Heart left ventricle (tissue), 13 donors: Measurements from ENCODE around the gene GUF1.

Experiments used
- POLR2A ChIP-seq, 2 donors: fragments of 450-650 bp; IDR thresholded peaks; one replicate each; pipeline ENCODE4 v1.6.1; 2017; ENCODE audit warnings: antibody characterized with exemption in 2 of 2, mild to moderate bottlenecking in 2 of 2, moderate library complexity in 2 of 2
- TF ChIP-seq, protein P1 (sequence below), 12 donors: fragments of 200-600 bp; sonication (generic) in 4 of 12; IDR thresholded peaks; one replicate each; pipeline versions ENCODE4 v1.5.0 to v1.8.0; 2018 to 2022; ENCODE audit warnings: antibody characterized with exemption in 12 of 12, mild to moderate bottlenecking in 5 of 12
- donor health status: ischemic (EF 13 %, LVEDD 7.1; RV severe dilation, severe dysfunction).
- donor health status: DM: no; HTN: yes; CAD: no.
- donor health status: DM: no; HTN: no; CAD: no.
- donor health status: ischemic (EF 25% LVEDD 6.9; RV normal size, moderate dysfunction).
- donor health status: ischemic (EF 25% LVEDD 5.7; RV mildly dilated, moderate dysfunction).
- donor health status: ischemic (EF 35%, LVEDD 5.7; RV mildly dilated, moderate dysfunction).
- donor health status: nonischemic (EF 11% LVEDD 7.7; RV severe dilation, severe dysfunction).
- donor health status: DM: yes; HTN: yes; CAD: no.
- donor health status: PGD.
- donor health status: ischemic (EF 29% LVEDD 5.4; RV normal size, mild dysfunction).
- donor health status: nonischemic (EF 23%, LVEDD 6.1; RV moderate dilation, normal function).

DNA sequence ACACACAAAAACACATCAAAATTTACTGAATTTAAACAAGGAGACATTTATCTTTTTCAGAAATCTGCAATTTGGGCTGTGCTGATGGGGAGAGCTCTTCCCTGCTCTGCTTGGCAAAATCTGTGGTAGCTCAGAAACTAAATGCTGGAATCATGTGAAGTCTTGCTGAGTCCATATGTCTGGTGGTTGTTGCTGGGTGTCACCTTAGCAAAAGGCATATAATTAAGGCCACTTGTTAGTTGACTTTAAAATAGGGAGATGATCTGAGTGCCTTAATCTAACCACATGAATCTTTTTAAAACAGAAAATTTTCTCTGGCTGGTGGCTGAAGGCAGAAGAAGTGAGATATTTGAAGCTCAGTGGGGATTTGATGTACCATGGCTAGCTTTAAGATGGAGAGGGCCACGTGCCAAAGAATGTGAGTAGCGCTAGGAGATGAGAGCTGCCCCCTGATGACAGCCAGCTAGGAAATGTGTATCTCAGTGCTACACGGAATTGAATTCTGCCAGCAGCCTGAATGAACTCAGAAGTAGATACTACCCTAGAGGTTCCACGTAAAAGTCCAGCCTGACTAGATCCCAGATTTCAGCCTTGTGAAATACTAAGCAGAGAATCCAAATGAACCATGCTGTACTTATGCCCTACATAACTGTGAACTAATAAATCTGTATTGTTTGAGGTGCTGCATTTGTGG lies 7.6 kb upstream of the GUF1 start:
- TF ChIP-seq, protein P1, sequence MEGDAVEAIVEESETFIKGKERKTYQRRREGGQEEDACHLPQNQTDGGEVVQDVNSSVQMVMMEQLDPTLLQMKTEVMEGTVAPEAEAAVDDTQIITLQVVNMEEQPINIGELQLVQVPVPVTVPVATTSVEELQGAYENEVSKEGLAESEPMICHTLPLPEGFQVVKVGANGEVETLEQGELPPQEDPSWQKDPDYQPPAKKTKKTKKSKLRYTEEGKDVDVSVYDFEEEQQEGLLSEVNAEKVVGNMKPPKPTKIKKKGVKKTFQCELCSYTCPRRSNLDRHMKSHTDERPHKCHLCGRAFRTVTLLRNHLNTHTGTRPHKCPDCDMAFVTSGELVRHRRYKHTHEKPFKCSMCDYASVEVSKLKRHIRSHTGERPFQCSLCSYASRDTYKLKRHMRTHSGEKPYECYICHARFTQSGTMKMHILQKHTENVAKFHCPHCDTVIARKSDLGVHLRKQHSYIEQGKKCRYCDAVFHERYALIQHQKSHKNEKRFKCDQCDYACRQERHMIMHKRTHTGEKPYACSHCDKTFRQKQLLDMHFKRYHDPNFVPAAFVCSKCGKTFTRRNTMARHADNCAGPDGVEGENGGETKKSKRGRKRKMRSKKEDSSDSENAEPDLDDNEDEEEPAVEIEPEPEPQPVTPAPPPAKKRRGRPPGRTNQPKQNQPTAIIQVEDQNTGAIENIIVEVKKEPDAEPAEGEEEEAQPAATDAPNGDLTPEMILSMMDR (IDR thresholded peaks at IDR 0.05), result no peak
- TF ChIP-seq POLR2A (IDR thresholded peaks at IDR 0.05), result no peak
